ENCODE results near the gene KCNQ1. TPM values are rescaled to one million over a fixed set of nuclear protein-coding genes. Genes with fewer than 3 reads are reported as not detected.

KCNQ1 gene
- polyA plus RNA-seq, 1 donor (not counting 4 experiments of a cell fraction or from before 2014, with no cell fraction given) = not detected

GRCh38 chr11:2561696-2562581, 117.1 kb downstream of the KCNQ1 start:
- Histone ChIP-seq H3K4me1 (ENCODE audit: control insufficient read depth, extremely low read depth, insufficient read depth, low read length) (no peaks in the 10 kb centered on the region), H3K79me2 (ENCODE audit: control insufficient read depth, insufficient read depth, low read length) (no peaks in the 10 kb centered on the region), H3K9me1 (ENCODE audit: control insufficient read depth, extremely low read depth, insufficient read depth, low read length) (no peaks in the 10 kb centered on the region), H2AFZ (ENCODE audit: control insufficient read depth, low read length) (no peak overlapping the region), H3K27me3 (ENCODE audit: control insufficient read depth, extremely low read depth, insufficient read depth, low read length) (no peaks in the 10 kb centered on the region), H3K4me2 (ENCODE audit: control insufficient read depth, extremely low read depth, insufficient read depth, low read depth, low read length) (no peak overlapping the region), H4K20me1 (ENCODE audit: control insufficient read depth, extremely low read depth, insufficient read depth, low read length) (no peaks in the 10 kb centered on the region), H3K9ac (ENCODE audit: control insufficient read depth, extremely low read depth, insufficient read depth, low read length) (no peak overlapping the region), H3K27ac (ENCODE audit: control insufficient read depth, insufficient read depth, low read length) (no peak overlapping the region), H3K36me3 (ENCODE audit: control insufficient read depth in 2 of 2, extremely low read depth in 1 of 2, insufficient read depth in 2 of 2, low read length in 2 of 2) (no peaks in the 10 kb centered on the region), H3K4me3 (ENCODE audit: control insufficient read depth in 2 of 3, extremely low read depth in 1 of 3, insufficient read depth in 2 of 3, low read depth in 1 of 3, low read length in 3 of 3) (no peak overlapping the region), H3K9me3 (ENCODE audit: control insufficient read depth, low read depth, low read length) (no peaks in the 10 kb centered on the region)
- FAIRE-seq (no peak), DNase-seq (ENCODE audit: low read depth, low spot score) (no peak)
- TF ChIP-seq CTCF (optimal IDR thresholded peaks at IDR 0.05 in 1 of 3, IDR thresholded peaks at IDR 0.05 in 1 of 3, conservative IDR thresholded peaks at IDR 0.05 in 1 of 3; ENCODE audit: extremely low read depth in 1 of 3, insufficient read depth in 2 of 3, low read length in 3 of 3) = no peak
- TF ChIP-seq EZH2 (IDR thresholded peaks at IDR 0.05; ENCODE audit: low read length) = no peak
- dilution Hi-C loops (cut with MboI; ENCODE audit: extremely low pct_ligation_motif_present, low sequenced_read_pairs) = no loop called here

- H3K36me3 ChIP-seq (ENCODE audit: control insufficient read depth in 2 of 2, extremely low read depth in 1 of 2, insufficient read depth in 2 of 2, low read length in 2 of 2) = no peaks in the 10 kb centered on the region
- H3K9me3 ChIP-seq (ENCODE audit: control insufficient read depth, low read depth, low read length) = no peaks in the 10 kb centered on the region
- H3K4me3 ChIP-seq (ENCODE audit: control insufficient read depth in 2 of 3, extremely low read depth in 1 of 3, insufficient read depth in 2 of 3, low read depth in 1 of 3, low read length in 3 of 3) = no peak overlapping the region
- no peak for TF ChIP-seq CTCF (optimal IDR thresholded peaks at IDR 0.05 in 1 of 3, IDR thresholded peaks at IDR 0.05 in 1 of 3, conservative IDR thresholded peaks at IDR 0.05 in 1 of 3; ENCODE audit: extremely low read depth in 1 of 3, insufficient read depth in 2 of 3, low read length in 3 of 3)
- TF ChIP-seq EZH2 (IDR thresholded peaks at IDR 0.05; ENCODE audit: low read length) = no peak
- dilution Hi-C loops (cut with MboI; ENCODE audit: extremely low pct_ligation_motif_present, low sequenced_read_pairs) = no loop called here
- H3K9me1 ChIP-seq (ENCODE audit: control insufficient read depth, extremely low read depth, insufficient read depth, low read length) = no peaks in the 10 kb centered on the region
- H3K4me1 ChIP-seq (ENCODE audit: control insufficient read depth, extremely low read depth, insufficient read depth, low read length) = no peaks in the 10 kb centered on the region
- no peak overlapping the region for H3K27ac ChIP-seq (ENCODE audit: control insufficient read depth, insufficient read depth, low read length)
- H3K9ac ChIP-seq (ENCODE audit: control insufficient read depth, extremely low read depth, insufficient read depth, low read length) = no peak overlapping the region
- no peaks in the 10 kb centered on the region for H3K27me3 ChIP-seq (ENCODE audit: control insufficient read depth, extremely low read depth, insufficient read depth, low read length)
- DNase-seq (ENCODE audit: low read depth, low spot score) = no peak
- H3K79me2 ChIP-seq (ENCODE audit: control insufficient read depth, insufficient read depth, low read length) = no peaks in the 10 kb centered on the region
- no peak overlapping the region for H2AFZ ChIP-seq (ENCODE audit: control insufficient read depth, low read length)
- no peaks in the 10 kb centered on the region for H4K20me1 ChIP-seq (ENCODE audit: control insufficient read depth, extremely low read depth, insufficient read depth, low read length)
- FAIRE-seq = no peak
- no peak overlapping the region for H3K4me2 ChIP-seq (ENCODE audit: control insufficient read depth, extremely low read depth, insufficient read depth, low read depth, low read length)
Observed at GRCh38 chr11:2562890-2563212, 118.0 kb downstream of the KCNQ1 start.

All from keratinocyte (primary cell).